ENCODE measurements around the gene SLC10A2.

GRCh38 chr13:103056008-103056407 is 10.2 kb downstream of the SLC10A2 start:
- TF ChIP-seq POLR2A (IDR thresholded peaks at IDR 0.05; ENCODE audit: low read depth, low read length): no peak
- TF ChIP-seq CTCF (conservative IDR thresholded peaks at IDR 0.05; ENCODE audit: low read depth, low read length): no peak
- no peak for TF ChIP-seq SMC3 (IDR thresholded peaks at IDR 0.05; ENCODE audit: low read depth, low read length)
- TF ChIP-seq RCOR1 (IDR thresholded peaks at IDR 0.05; ENCODE audit: insufficient replicate concordance, low read length): no peak
- no peak for TF ChIP-seq MAFK (IDR thresholded peaks at IDR 0.05; ENCODE audit: low read depth, low read length)
- TF ChIP-seq BHLHE40 (IDR thresholded peaks at IDR 0.05; ENCODE audit: low read depth, low read length): no peak
- TF ChIP-seq RFX5 (IDR thresholded peaks at IDR 0.05; ENCODE audit: low read depth, low read length): no peak
- TF ChIP-seq USF2 (IDR thresholded peaks at IDR 0.05; ENCODE audit: low read depth, low read length): no peak
- TF ChIP-seq MXI1 (IDR thresholded peaks at IDR 0.05; ENCODE audit: borderline replicate concordance, low read depth, low read length): no peak
- TF ChIP-seq CEBPB (IDR thresholded peaks at IDR 0.05; ENCODE audit: low read depth, low read length): no peak
- no peak for TF ChIP-seq RAD21 (IDR thresholded peaks at IDR 0.05; ENCODE audit: low read length)
- TF ChIP-seq NFE2L2 (IDR thresholded peaks at IDR 0.05; ENCODE audit: low read depth, low read length): no peak
- no peak for TF ChIP-seq MAZ (IDR thresholded peaks at IDR 0.05; ENCODE audit: borderline replicate concordance, low read depth, low read length)
- no peak for TF ChIP-seq ELK1 (IDR thresholded peaks at IDR 0.05; ENCODE audit: borderline replicate concordance, low read depth, low read length)

All from IMR-90 (cell line).